AG09309 (cell line): ENCODE results near the gene SPEN.

ENCODE experiments used
- DNase-seq: peaks from one replicate; pipeline ENCODE4 v3.0.0-alpha.2; 2010; ENCODE audit warnings: low read depth
- H3K4me3 ChIP-seq: 2 replicates; pipeline ENCODE4 v1.5.1; 2011; ENCODE audit warnings: mild to moderate bottlenecking, low read depth, low read length, moderate library complexity; ENCODE audit not compliant: control insufficient read depth
- TF ChIP-seq, protein P1 (sequence below): IDR thresholded peaks from 2 replicates; pipeline ENCODE4 v1.5.1; 2011; ENCODE audit warnings: mild to moderate bottlenecking, low read depth, low read length, inconsistent platforms; ENCODE audit not compliant: insufficient read depth, control insufficient read depth; ENCODE audit errors: missing control alignments

Gene SPEN

GRCh38 chr1:15957221-15958095, 110.0 kb downstream of the SPEN start:
- H3K4me3 ChIP-seq = no peak overlapping the region
- DNase-seq = no peak
- TF ChIP-seq, protein P1, sequence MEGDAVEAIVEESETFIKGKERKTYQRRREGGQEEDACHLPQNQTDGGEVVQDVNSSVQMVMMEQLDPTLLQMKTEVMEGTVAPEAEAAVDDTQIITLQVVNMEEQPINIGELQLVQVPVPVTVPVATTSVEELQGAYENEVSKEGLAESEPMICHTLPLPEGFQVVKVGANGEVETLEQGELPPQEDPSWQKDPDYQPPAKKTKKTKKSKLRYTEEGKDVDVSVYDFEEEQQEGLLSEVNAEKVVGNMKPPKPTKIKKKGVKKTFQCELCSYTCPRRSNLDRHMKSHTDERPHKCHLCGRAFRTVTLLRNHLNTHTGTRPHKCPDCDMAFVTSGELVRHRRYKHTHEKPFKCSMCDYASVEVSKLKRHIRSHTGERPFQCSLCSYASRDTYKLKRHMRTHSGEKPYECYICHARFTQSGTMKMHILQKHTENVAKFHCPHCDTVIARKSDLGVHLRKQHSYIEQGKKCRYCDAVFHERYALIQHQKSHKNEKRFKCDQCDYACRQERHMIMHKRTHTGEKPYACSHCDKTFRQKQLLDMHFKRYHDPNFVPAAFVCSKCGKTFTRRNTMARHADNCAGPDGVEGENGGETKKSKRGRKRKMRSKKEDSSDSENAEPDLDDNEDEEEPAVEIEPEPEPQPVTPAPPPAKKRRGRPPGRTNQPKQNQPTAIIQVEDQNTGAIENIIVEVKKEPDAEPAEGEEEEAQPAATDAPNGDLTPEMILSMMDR = no peak

- no peak overlapping the region for H3K4me3 ChIP-seq
- TF ChIP-seq, protein P1 = no peak
- DNase-seq = no peak
These were observed 110.6 kb downstream of the SPEN start for GRCh38 chr1:15958111-15958510.

DNA sequence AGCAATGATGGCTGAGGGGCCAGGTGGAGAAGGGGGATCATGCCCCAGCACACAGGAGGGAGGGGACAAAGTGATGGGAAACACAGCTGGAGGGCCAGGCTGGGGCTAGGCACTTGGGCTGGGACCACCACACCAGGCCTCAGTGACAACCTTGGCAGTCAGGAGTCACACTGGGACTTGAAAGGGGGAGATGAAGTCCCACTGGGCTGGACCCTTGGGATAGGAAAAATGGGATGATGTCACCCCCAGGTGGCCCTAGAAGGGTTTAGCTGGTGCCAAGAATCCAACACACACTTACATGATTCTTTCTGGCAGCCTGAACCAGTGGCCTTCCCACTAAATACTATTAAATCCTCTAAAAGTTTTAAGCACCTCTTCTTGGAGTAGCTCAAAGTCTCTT, 111.3 kb downstream of the SPEN start:
- TF ChIP-seq, protein P1 = no peak
- no peak for DNase-seq
- no peak overlapping the region for H3K4me3 ChIP-seq

- no peak overlapping the region for H3K4me3 ChIP-seq
- no peak for DNase-seq
- TF ChIP-seq, protein P1 = no peak
These were observed 111.9 kb downstream of the SPEN start for GRCh38 chr1:15959424-15959823.

DNA sequence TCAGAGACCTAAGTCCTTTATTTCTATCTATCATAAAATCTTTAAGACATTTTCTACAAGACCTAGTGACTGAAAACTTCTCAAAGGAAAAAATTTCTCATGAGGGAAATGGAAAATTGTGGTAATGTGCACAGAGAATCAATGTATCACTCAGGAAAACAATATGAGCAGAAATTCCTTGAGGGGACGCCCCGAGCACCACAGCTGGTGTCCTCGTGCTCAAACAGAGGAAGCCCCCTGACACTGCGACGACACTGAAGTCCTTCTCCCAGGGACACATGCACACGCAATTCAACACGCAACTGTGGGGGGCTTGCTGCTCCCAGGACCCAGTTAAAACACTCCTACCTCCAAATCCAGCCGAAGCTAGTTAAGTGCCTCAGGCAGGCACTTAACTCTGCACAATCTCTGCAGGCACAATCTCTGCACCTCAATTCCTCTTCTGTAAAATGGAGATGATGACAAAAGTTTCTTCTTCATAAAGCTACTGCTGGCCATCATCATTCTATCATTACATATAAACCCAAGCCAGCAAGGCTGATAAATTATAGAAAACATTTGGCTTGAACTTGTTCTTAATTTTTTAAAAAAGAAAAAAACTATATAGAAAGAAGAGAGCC, 112.4 kb downstream of the SPEN start:
- TF ChIP-seq, protein P1 = no peak
- H3K4me3 ChIP-seq = no peak overlapping the region
- no peak for DNase-seq

- H3K4me3 ChIP-seq = no peak overlapping the region
- no peak for DNase-seq
- TF ChIP-seq, protein P1 = no peak
These were observed 113.3 kb downstream of the SPEN start for GRCh38 chr1:15960808-15961207.
